ENCODE results near the gene CEP120. TPM values are rescaled to one million over a fixed set of nuclear protein-coding genes. Genes with fewer than 3 reads are reported as not detected.
"Not testable (repeated sequence)": the region's sequence is repeated elsewhere in the genome, so short reads cannot be mapped to it uniquely, and the experiment has no call there.

The CEP120 gene
- total RNA-seq, 4 donors from 2014 or later, result 11.3 to 35.0 (median 15.7) TPM

DNA sequence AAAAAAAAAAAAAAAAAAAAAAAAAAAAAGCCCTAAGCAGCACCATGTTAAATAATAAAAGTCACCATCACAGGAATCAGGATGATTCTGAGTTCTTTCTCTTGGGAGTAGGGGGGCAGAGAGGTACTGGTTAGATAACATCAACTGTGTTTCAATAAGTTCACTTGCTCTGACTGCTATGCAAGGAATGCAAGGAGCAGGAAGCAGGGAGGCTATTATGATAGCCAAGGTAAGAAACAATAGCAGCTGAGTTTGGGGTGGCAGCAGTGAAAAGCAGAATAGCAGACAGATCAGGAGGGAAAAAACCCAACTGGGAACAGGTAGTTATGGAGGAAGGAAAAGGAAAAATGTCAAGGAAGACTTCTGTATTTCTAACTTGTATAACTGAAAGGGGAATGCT, 8.2 kb downstream of the CEP120 start:
- DNase-seq (ENCODE audit: low spot score), result no peak
- no peak for ATAC-seq (ENCODE audit: low FRiP score)
- TF ChIP-seq, protein P1, sequence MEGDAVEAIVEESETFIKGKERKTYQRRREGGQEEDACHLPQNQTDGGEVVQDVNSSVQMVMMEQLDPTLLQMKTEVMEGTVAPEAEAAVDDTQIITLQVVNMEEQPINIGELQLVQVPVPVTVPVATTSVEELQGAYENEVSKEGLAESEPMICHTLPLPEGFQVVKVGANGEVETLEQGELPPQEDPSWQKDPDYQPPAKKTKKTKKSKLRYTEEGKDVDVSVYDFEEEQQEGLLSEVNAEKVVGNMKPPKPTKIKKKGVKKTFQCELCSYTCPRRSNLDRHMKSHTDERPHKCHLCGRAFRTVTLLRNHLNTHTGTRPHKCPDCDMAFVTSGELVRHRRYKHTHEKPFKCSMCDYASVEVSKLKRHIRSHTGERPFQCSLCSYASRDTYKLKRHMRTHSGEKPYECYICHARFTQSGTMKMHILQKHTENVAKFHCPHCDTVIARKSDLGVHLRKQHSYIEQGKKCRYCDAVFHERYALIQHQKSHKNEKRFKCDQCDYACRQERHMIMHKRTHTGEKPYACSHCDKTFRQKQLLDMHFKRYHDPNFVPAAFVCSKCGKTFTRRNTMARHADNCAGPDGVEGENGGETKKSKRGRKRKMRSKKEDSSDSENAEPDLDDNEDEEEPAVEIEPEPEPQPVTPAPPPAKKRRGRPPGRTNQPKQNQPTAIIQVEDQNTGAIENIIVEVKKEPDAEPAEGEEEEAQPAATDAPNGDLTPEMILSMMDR (IDR thresholded peaks at IDR 0.05), result no peak

DNA sequence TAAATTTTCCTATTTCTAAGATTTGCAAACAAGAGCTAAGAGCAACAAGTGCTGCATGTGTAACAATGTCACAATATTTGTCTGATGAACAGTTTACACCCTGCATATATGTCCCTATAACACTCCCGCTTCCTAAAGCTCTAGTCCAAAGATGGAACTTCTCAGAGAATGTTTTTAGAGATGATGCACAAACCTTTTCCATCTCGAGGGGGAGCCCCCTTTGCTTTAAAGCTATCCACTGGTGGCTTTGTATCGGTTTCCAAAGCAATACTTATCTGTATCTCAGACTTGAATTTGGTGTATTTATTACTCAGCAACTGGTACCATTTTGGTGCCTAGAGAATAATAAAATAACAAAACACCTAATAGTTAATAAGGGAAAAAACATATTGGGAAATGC, 11.0 kb downstream of the CEP120 start:
- DNase-seq (ENCODE audit: low spot score) (no peak), ATAC-seq (ENCODE audit: low FRiP score) (no peak)
- TF ChIP-seq, protein P1 (IDR thresholded peaks at IDR 0.05), result no peak

DNA sequence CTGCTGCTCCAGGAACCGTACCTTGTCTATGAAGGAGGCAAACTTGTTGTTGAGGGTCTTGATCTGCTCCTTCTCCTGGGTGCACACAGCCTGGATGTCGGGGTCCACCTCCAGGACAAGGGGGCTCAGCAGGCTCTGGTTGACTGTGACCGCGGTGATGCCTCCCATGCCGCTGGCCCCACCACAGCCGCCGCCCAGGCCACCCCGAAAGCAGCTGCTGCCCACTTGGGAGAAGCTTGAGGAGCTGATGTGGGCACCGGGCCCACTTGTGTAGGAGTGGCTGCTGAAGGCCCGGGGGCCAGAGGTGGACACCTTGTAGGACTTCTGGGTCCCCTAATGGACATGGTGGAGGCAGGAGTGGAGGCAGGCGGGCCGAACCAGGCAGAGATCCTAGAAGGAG, 21.2 kb downstream of the CEP120 start:
- not testable (repeated sequence) for DNase-seq (ENCODE audit: low spot score); ATAC-seq (ENCODE audit: low FRiP score)

DNA sequence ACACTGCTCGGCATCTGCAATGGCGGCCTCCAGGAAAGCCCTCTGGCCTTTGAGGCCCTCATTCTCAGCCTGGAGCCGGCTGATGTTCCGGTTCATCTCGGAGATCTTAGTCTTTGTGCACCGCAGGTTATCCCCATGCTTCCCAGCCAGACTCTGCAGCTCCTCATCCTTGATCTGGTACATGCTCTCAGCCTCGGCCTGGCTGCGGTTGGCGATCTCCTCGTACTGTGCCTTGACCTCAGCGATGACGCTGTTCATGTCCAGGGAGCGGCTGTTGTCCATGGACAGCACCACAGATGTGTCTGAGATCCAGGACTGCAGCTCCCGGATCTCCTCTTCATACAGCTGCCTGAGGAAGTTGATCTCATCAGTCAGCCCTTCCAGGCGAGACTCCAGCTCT, 21.9 kb downstream of the CEP120 start:
- ATAC-seq (ENCODE audit: low FRiP score) (no peak), DNase-seq (ENCODE audit: low spot score) (no peak)
- TF ChIP-seq, protein P1 (IDR thresholded peaks at IDR 0.05), result no peak

DNA sequence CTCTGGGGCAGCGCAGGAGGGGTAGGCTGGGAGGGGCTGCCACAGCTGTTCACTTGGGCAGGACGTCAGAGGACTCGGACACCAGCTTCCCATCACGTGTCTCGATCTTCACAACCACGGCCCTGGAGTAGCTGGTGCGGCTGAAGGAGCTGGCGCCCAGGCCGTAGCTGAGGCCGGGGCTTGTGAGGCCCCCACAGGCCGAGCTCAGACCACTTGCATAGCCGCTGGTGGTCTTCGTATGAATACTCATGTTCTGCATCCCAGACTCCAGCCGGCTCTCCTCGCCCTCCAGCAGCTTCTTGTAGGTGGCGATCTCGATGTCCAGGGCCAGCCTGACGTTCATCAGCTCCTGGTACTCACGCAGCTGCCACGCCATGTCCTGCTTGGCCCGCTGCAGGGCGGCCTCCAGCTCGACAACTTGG, 22.3 kb downstream of the CEP120 start:
- DNase-seq (ENCODE audit: low spot score); ATAC-seq (ENCODE audit: low FRiP score): not testable (repeated sequence)

DNA sequence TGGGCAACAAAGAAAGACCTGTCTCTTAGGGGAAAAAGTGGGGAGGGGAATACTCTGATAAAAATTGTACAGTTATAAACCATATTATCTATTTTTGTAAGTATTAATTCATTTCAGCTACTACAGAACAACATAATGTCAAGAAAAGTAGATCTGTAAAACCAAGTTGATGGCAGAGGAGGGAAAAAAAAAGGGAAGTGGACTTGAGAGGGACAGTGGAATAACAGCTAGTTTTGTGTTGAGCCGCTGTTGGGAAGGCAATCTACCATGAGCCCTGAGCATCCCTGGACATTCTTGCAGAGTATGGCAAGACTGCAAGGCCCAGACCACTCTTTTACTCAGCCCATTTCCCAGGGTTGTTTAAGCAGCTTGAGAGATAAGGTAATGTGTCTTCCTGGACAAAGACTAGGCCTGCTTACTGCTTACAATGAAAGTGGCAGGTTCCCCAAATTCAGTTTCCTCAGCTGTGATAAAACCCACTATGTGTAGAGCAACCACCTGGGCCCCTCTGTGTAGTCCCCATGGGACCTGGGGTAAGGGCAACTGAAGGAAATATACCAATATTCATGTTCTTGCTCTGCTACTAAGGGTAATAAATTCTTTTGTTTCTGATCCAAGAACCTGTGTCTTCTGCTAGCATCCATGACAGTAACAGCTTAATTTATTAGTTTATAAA, 25.0 kb downstream of the CEP120 start:
- ATAC-seq (ENCODE audit: low FRiP score) (no peak), DNase-seq (ENCODE audit: low spot score) (no peak)
- TF ChIP-seq, protein P1 (IDR thresholded peaks at IDR 0.05), result no peak

DNA sequence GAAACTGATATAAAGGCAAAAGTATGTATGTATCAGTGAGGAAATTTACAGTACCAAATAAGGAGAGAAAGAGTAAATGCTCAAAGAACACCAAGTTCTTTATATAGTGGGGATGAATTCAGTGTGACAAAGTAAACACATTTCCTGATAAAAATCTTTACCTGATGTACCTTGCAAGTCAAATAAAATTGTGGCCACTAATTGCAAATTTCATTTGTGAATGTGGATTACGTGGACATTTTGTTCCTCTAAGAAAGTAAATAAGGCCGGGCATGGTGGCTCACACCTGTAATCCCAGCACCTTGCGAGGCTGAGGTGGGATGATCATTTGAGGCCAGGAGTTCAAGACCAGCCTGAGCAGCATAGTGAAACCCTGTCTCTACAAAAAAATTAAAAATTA, 25.7 kb downstream of the CEP120 start:
- DNase-seq (ENCODE audit: low spot score), result no peak
- no peak for ATAC-seq (ENCODE audit: low FRiP score)
- TF ChIP-seq, protein P1 (IDR thresholded peaks at IDR 0.05), result no peak

DNA sequence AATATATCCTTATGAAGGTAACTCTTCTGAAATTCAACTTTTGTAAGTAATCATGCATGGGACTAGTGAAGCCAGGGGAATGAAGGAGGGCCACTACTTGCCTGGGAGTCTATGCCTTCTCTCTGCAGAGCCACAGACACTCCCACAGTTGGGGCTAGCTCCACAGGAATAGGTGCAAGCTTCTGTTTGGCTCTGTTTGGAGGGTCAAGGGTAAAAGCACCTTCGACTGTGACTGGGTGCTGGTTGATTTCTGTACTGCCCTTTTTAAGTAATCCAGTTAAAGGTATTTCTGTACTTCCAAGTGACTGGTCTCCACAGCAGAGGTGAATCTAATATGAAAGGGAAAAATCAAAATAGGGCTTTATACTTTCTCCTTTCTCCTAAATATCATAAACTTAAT, 32.2 kb downstream of the CEP120 start:
- DNase-seq (ENCODE audit: low spot score) (no peak), ATAC-seq (ENCODE audit: low FRiP score) (no peak)
- TF ChIP-seq, protein P1 (IDR thresholded peaks at IDR 0.05), result no peak
